Endothelial cell of umbilical vein (primary cell): Measurements from ENCODE around the gene IFT52.

Experiments used
- EZH2 ChIP-seq: IDR thresholded peaks from 2 replicates; pipeline ENCODE4 v1.6.1; 2012; ENCODE audit warnings: borderline replicate concordance, low read depth, mild to moderate bottlenecking, moderate library complexity, low read length, inconsistent platforms; ENCODE audit not compliant: severe bottlenecking
- TF ChIP-seq, protein P1 (sequence below), 2 donors: IDR thresholded peaks; 1 replicate in 1 of 2; 2 replicates in 1 of 2; pipeline ENCODE4 v1.5.1; 2011; ENCODE audit warnings: low read length in 2 of 2, mild to moderate bottlenecking in 2 of 2, moderate library complexity in 2 of 2, control low read depth in 1 of 2, inconsistent platforms in 1 of 2, low read depth in 1 of 2; ENCODE audit not compliant: insufficient read depth in 1 of 2; ENCODE audit errors: extremely low read depth in 1 of 2

DNA sequence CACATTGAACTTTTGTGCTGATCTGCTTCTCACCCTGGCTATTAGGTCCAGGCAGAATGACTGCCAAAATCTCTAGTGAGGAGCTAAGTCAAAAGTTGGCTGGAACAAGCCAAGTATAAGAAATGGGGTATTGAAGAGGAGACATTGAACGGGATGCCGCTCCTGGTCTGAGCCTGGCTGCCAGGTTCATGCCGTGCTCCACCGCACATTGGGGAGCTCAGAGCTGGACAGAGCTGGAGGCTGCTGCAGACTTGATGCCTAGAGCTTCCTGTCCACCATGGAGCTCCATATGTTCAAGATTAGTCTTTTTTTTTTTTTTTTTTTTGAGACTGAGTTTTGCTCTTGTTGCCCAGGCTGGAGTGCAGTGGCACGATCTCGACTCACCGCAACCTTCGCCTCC, 4.1 kb upstream of the IFT52 start:
- TF ChIP-seq, protein P1, sequence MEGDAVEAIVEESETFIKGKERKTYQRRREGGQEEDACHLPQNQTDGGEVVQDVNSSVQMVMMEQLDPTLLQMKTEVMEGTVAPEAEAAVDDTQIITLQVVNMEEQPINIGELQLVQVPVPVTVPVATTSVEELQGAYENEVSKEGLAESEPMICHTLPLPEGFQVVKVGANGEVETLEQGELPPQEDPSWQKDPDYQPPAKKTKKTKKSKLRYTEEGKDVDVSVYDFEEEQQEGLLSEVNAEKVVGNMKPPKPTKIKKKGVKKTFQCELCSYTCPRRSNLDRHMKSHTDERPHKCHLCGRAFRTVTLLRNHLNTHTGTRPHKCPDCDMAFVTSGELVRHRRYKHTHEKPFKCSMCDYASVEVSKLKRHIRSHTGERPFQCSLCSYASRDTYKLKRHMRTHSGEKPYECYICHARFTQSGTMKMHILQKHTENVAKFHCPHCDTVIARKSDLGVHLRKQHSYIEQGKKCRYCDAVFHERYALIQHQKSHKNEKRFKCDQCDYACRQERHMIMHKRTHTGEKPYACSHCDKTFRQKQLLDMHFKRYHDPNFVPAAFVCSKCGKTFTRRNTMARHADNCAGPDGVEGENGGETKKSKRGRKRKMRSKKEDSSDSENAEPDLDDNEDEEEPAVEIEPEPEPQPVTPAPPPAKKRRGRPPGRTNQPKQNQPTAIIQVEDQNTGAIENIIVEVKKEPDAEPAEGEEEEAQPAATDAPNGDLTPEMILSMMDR (IDR thresholded peaks at IDR 0.05; ENCODE audit: extremely low read depth in 1 of 2, insufficient read depth in 1 of 2, low read depth in 1 of 2, low read length in 2 of 2), result no peak
- no peak for TF ChIP-seq EZH2
